OCI-LY1 (cell line): ENCODE data around the gene ASB8.

ENCODE experiments used
- CTCF ChIP-seq: fragments of 200-600 bp; sonication (generic), shearing (Covaris generic); IDR thresholded peaks from 2 replicates; pipeline ENCODE4 v1.5.1; 2017; ENCODE audit warnings: mild to moderate bottlenecking, antibody characterized with exemption, low read length, moderate library complexity, mixed read lengths
- EZH2 ChIP-seq: fragments of 200-600 bp; sonication (generic), shearing (Covaris generic); IDR thresholded peaks from 2 replicates; pipeline ENCODE4 v1.8.0; 2017; ENCODE audit warnings: borderline replicate concordance, mixed run types, mild to moderate bottlenecking, antibody characterized with exemption, low read length, moderate library complexity, mixed read lengths

GRCh38 chr12:48164451-48164850 lies 7.1 kb upstream of the ASB8 start:
- no peak for TF ChIP-seq EZH2
- no peak for TF ChIP-seq CTCF
